Tibial artery (tissue), 4 donors: Measurements from ENCODE around the gene GARIN1A.
"Not testable (repeated sequence)": the region's sequence is repeated elsewhere in the genome, so short reads cannot be mapped to it uniquely, and the experiment has no call there.

Experiments
- DNase-seq, 2 donors: peaks; one replicate each; pipeline ENCODE4 v3.0.0-alpha.2; 2019
- H3K27ac ChIP-seq, 2 donors: fragments of 200-600 bp; sonication (generic) in 1 of 2; 1 replicate in 1 of 2; 2 replicates in 1 of 2; pipeline ENCODE4 v1.5.1; 2018 to 2019; ENCODE audit warnings: mild to moderate bottlenecking in 1 of 2
- H3K27me3 ChIP-seq, 2 donors: fragments of 200-600 bp; sonication (generic) in 1 of 2; one replicate each; pipeline versions ENCODE4 v1.5.1 to v1.6.0; 2016 to 2019
- H3K36me3 ChIP-seq, 3 donors: fragments of 200-600 bp; sonication (generic) in 2 of 3; one replicate each; pipeline ENCODE4 v1.5.1; 2016 to 2019; ENCODE audit warnings: mild to moderate bottlenecking in 2 of 3
- H3K4me1 ChIP-seq, 4 donors: fragments of 200-600 bp; sonication (generic) in 2 of 4; 1 replicate in 3 of 4; 2 replicates in 1 of 4; pipeline ENCODE4 v1.5.1; 2016 to 2019
- H3K4me3 ChIP-seq, 2 donors: fragments of 200-600 bp; sonication (generic) in 1 of 2; 1 replicate in 1 of 2; 2 replicates in 1 of 2; pipeline ENCODE4 v1.5.1; 2018 to 2019; ENCODE audit warnings: mild to moderate bottlenecking in 2 of 2
- H3K9me3 ChIP-seq, 3 donors: fragments of 200-600 bp; sonication (generic) in 1 of 3; one replicate each; pipeline ENCODE4 v1.5.1; 2016 to 2019
- CTCF ChIP-seq, 2 experiments: fragments of 200-600 bp in 1 of 2; fragments of 450-650 bp in 1 of 2; IDR thresholded peaks; one replicate each; pipeline ENCODE4 v1.5.1; 2017 to 2019; ENCODE audit warnings: antibody characterized with exemption in 2 of 2, mild to moderate bottlenecking in 1 of 2, moderate library complexity in 1 of 2
- intact Hi-C: fragments of 100-400 bp; cut with DNase I; formaldehyde crosslinking; loops from one replicate; pipeline ENCODE4 v1.15.0; 2023; ENCODE audit warnings: low total_unique reads

The GARIN1A gene

GRCh38 chr7:128672927-128673517 is 930 bp downstream of the GARIN1A start:
- no peak for DNase-seq
- no peak overlapping the region for H3K4me3 ChIP-seq

GRCh38 chr7:128673571-128673970 is 1.5 kb downstream of the GARIN1A start:
- peaks cover 0 to 8% (median 6%) of the 10 kb centered on the region in 4 donors for H3K4me1 ChIP-seq
- no peak for DNase-seq
- H3K27me3 ChIP-seq: no peaks in the 10 kb centered on the region
- no peak for TF ChIP-seq CTCF (IDR thresholded peaks at IDR 0.05)
- H3K27ac ChIP-seq: no peak overlapping the region
- intact Hi-C loops: no loop called here
- no peak overlapping the region for H3K4me3 ChIP-seq
- H3K9me3 ChIP-seq: no peaks in the 10 kb centered on the region
- H3K36me3 ChIP-seq: no peaks in the 10 kb centered on the region

More at GRCh38 chr7:128672927-128673517, 930 bp downstream of the GARIN1A start:
- Histone ChIP-seq H3K9me3 (no peaks in the 10 kb centered on the region), H3K27ac (no peak overlapping the region), H3K36me3 (no peaks in the 10 kb centered on the region), H3K27me3 (no peaks in the 10 kb centered on the region), H3K4me1 (peaks cover 0 to 8% (median 6%) of the 10 kb centered on the region in 4 donors)
- intact Hi-C loops: no loop called here
- peak; percentile 22 to 30 for TF ChIP-seq CTCF (IDR thresholded peaks at IDR 0.05)

- Histone ChIP-seq H3K4me3 (no peak overlapping the region), H3K9me3 (no peaks in the 10 kb centered on the region), H3K27ac (no peak overlapping the region), H3K4me1 (peaks cover 0 to 8% (median 6%) of the 10 kb centered on the region in 4 donors), H3K27me3 (no peaks in the 10 kb centered on the region), H3K36me3 (peaks cover 0 to 6% (median 1%) of the 10 kb centered on the region in 3 donors)
- intact Hi-C loops: no loop called here
- TF ChIP-seq CTCF (IDR thresholded peaks at IDR 0.05): no peak
- DNase-seq: no peak
Observed at GRCh38 chr7:128676665-128677064, 4.6 kb downstream of the GARIN1A start.

- no peak for DNase-seq
- Histone ChIP-seq H3K36me3 (peaks cover 0 to 23% (median 6%) of the 10 kb centered on the region in 3 donors), H3K4me3 (no peak overlapping the region), H3K9me3 (no peaks in the 10 kb centered on the region), H3K27me3 (no peaks in the 10 kb centered on the region), H3K4me1 (no peaks in the 10 kb centered on the region), H3K27ac (no peak overlapping the region)
- no peak for TF ChIP-seq CTCF (IDR thresholded peaks at IDR 0.05)
- intact Hi-C loops: no loop called here
Observed at GRCh38 chr7:128679920-128680319, 7.8 kb downstream of the GARIN1A start.

GRCh38 chr7:128681794-128682537 is 9.9 kb downstream of the GARIN1A start:
- Histone ChIP-seq H3K9me3 (no peaks in the 10 kb centered on the region), H3K4me3 (no peak overlapping the region), H3K4me1 (no peaks in the 10 kb centered on the region), H3K36me3 (peaks cover 0 to 23% (median 6%) of the 10 kb centered on the region in 3 donors), H3K27me3 (no peaks in the 10 kb centered on the region), H3K27ac (no peak overlapping the region)
- no peak for TF ChIP-seq CTCF (IDR thresholded peaks at IDR 0.05)
- DNase-seq: no peak
- intact Hi-C loops: no loop called here

- H3K27me3 ChIP-seq, DNase-seq, H3K9me3 ChIP-seq: not testable (repeated sequence)
Observed at GRCh38 chr7:128683270-128683669, 11.2 kb downstream of the GARIN1A start.

GRCh38 chr7:128683738-128684137 is 11.6 kb downstream of the GARIN1A start:
- H3K4me1 ChIP-seq, H3K27ac ChIP-seq, intact Hi-C loops, H3K9me3 ChIP-seq, DNase-seq, H3K4me3 ChIP-seq, H3K27me3 ChIP-seq: not testable (repeated sequence)
- H3K36me3 ChIP-seq: peaks cover 0 to 23% (median 6%) of the 10 kb centered on the region in 3 donors

More at GRCh38 chr7:128683270-128683669, 11.2 kb downstream of the GARIN1A start:
- intact Hi-C loops, H3K27ac ChIP-seq, H3K4me3 ChIP-seq, H3K4me1 ChIP-seq: not testable (repeated sequence)
- peaks cover 0 to 23% (median 6%) of the 10 kb centered on the region in 3 donors for H3K36me3 ChIP-seq
